A673 (cell line): ENCODE data around the gene CDHR3. TPM values are rescaled to one million over a fixed set of nuclear protein-coding genes. Genes with fewer than 3 reads are reported as not detected.

Experiments used
- BruUV-seq: library from RNA; stranded (reverse); fragments of 400-500 nt; replicated peaks from 2 replicates; lab custom pipeline; 2021; lab: Mats Ljungman, UMichigan
- CTCF ChIA-PET: fragments of 300-600 bp; sonication (Branson Sonifier 250); formaldehyde crosslinking; loops from one replicate; lab custom pipeline; 2022; ENCODE audit warnings: antibody characterized with exemption; lab: Charles Lee
- POLR2A ChIA-PET: fragments of 300-600 bp; sonication (Branson Sonifier 250); formaldehyde crosslinking; loops from one replicate; lab custom pipeline; 2022; ENCODE audit warnings: antibody characterized with exemption; ENCODE audit not compliant: low non-redundant PET; lab: Charles Lee
- DNase-seq: peaks from one replicate; pipeline ENCODE4 v3.0.0-alpha.2; 2015; ENCODE audit warnings: low spot score
- H3K27ac ChIP-seq: fragments of 200-600 bp; sonication (generic); 2 replicates; pipeline ENCODE4 v1.5.1; 2016; ENCODE audit warnings: mixed run types, low read depth, mild to moderate bottlenecking, mixed read lengths, antibody characterized with exemption, low read length; ENCODE audit not compliant: poor library complexity, severe bottlenecking
- H3K27me3 ChIP-seq: fragments of 200-600 bp; sonication (generic); replicated peaks from 2 replicates; pipeline ENCODE4 v1.6.1; 2017; ENCODE audit warnings: mixed run types, low read depth, mild to moderate bottlenecking, mixed read lengths, antibody characterized with exemption, low read length; ENCODE audit not compliant: insufficient read depth, poor library complexity
- H3K36me3 ChIP-seq: fragments of 200-600 bp; sonication (generic); 2 replicates; pipeline ENCODE4 v1.6.1; 2016; ENCODE audit warnings: mixed run types, mild to moderate bottlenecking, mixed read lengths, antibody characterized with exemption, low read length; ENCODE audit not compliant: insufficient read depth, poor library complexity, severe bottlenecking
- H3K4me1 ChIP-seq: fragments of 200-600 bp; sonication (generic); 2 replicates; pipeline ENCODE4 v1.6.1; 2017; ENCODE audit warnings: mixed run types, mild to moderate bottlenecking, mixed read lengths, antibody characterized with exemption, low read length; ENCODE audit not compliant: insufficient read depth, poor library complexity, severe bottlenecking
- H3K4me3 ChIP-seq: fragments of 200-600 bp; sonication (generic); 2 replicates; pipeline ENCODE4 v1.5.1; 2016; ENCODE audit warnings: low read depth, mixed run types, mild to moderate bottlenecking, mixed read lengths, low read length; ENCODE audit not compliant: poor library complexity, severe bottlenecking
- H3K9me3 ChIP-seq: fragments of 200-600 bp; sonication (generic); 2 replicates; pipeline ENCODE4 v1.6.1; 2016; ENCODE audit warnings: mixed run types, low read depth, mild to moderate bottlenecking, mixed read lengths, antibody characterized with exemption, low read length; ENCODE audit not compliant: poor library complexity, severe bottlenecking
- CTCF ChIP-seq: fragments of 300-800, 200-600 bp; sonication (generic); conservative IDR thresholded peaks from 2 replicates; pipeline ENCODE4 v1.5.1; 2017; ENCODE audit warnings: low read depth, mild to moderate bottlenecking, antibody characterized with exemption, low read length, moderate library complexity, mixed read lengths
- EZH2 ChIP-seq: fragments of 200-600 bp; sonication (generic); IDR thresholded peaks from 2 replicates; pipeline ENCODE4 v1.6.1; 2017; ENCODE audit warnings: borderline replicate concordance, low read depth, mild to moderate bottlenecking, mixed read lengths, antibody characterized with exemption, low read length; ENCODE audit not compliant: poor library complexity, severe bottlenecking
- intact Hi-C: fragments of 100-400 bp; cut with micrococcal nuclease; formaldehyde crosslinking; loops from one replicate; pipeline ENCODE4 v1.10.0; 2022; ENCODE audit not compliant: unreplicated experiment
- total RNA-seq: library from RNA; stranded (reverse); gene quantifications from 2 replicates; pipeline ENCODE4 v1.2.3, GENCODE V29; 2021

Gene CDHR3
- total RNA-seq, 1 experiment from 2014 or later, result 13.9 TPM

GRCh38 chr7:106023369-106024322 lies 60.6 kb downstream of the CDHR3 start:
- CTCF ChIA-PET, result no interaction called here
- Histone ChIP-seq H3K36me3 (no peaks in the 10 kb centered on the region), H3K4me3 (no peak overlapping the region), H3K27me3 (no peaks in the 10 kb centered on the region), H3K27ac (no peak overlapping the region), H3K9me3 (no peaks in the 10 kb centered on the region), H3K4me1 (peaks cover 37% of the 10 kb centered on the region)
- DNase-seq, result no peak
- TF ChIP-seq EZH2, result no peak
- TF ChIP-seq CTCF, result no peak
- POLR2A ChIA-PET, result no interaction called here
- intact Hi-C loops, result loop anchor here (5.0 kb wide), 1 partner anchor 91 kb away; no protein-coding TSS in a partner anchor
- BruUV-seq, result no TSS peak

- Histone ChIP-seq H3K4me3 (no peak overlapping the region), H3K27ac (no peak overlapping the region), H3K9me3 (no peaks in the 10 kb centered on the region), H3K36me3 (no peaks in the 10 kb centered on the region), H3K4me1 (peaks cover 34% of the 10 kb centered on the region), H3K27me3 (no peaks in the 10 kb centered on the region)
- TF ChIP-seq CTCF, result no peak
- TF ChIP-seq EZH2, result no peak
- intact Hi-C loops, result no loop called here
- BruUV-seq, result no TSS peak
- DNase-seq, result no peak
- POLR2A ChIA-PET, result no interaction called here
- CTCF ChIA-PET, result no interaction called here
These were observed 63.0 kb downstream of the CDHR3 start for GRCh38 chr7:106026101-106026500.

- Histone ChIP-seq H3K4me3 (no peak overlapping the region), H3K9me3 (no peaks in the 10 kb centered on the region), H3K36me3 (no peaks in the 10 kb centered on the region), H3K27me3 (no peaks in the 10 kb centered on the region), H3K4me1 (peaks cover 35% of the 10 kb centered on the region), H3K27ac (no peak overlapping the region)
- no peak for TF ChIP-seq EZH2
- TF ChIP-seq CTCF, result no peak
- DNase-seq, result peak; percentile 42
- CTCF ChIA-PET, result interaction anchor here (0.7 kb wide), 1 partner anchor 10 kb away, joined by 3 read pairs; no protein-coding TSS in a partner anchor
- BruUV-seq, result no TSS peak
- intact Hi-C loops, result no loop called here
- POLR2A ChIA-PET, result interaction anchor here (0.7 kb wide), 1 partner anchor 360 kb away, joined by 7 read pairs; no protein-coding TSS in a partner anchor
These were observed 66.4 kb downstream of the CDHR3 start for GRCh38 chr7:106029451-106029850.
